H54 (cell line): ENCODE measurements around the gene NPR3.
A peak's percentile ranks its signal among the peaks of the same experiment; 100 is the strongest.

Experiments used
- DNase-seq: peaks from one replicate; pipeline ENCODE4 v3.0.0; 2011; ENCODE audit warnings: low spot score, mixed read lengths; ENCODE audit not compliant: insufficient read length
- FAIRE-seq: peaks from 3 replicates; lab custom pipeline; 2011; peaks lifted over from hg19 to GRCh38; lab: Jason Lieb, UNC
- POLR2A ChIP-seq: IDR thresholded peaks from 2 replicates; pipeline ENCODE4 v1.6.1; 2011; ENCODE audit warnings: low read depth, mild to moderate bottlenecking, low read length

Gene NPR3

GRCh38 chr5:32703957-32704356, 7.2 kb upstream of the NPR3 start:
- DNase-seq (no peak), FAIRE-seq (no peak)
- no peak for TF ChIP-seq POLR2A

GRCh38 chr5:32707418-32707997, 3.6 kb upstream of the NPR3 start:
- DNase-seq (no peak), FAIRE-seq (no peak)
- no peak for TF ChIP-seq POLR2A

GRCh38 chr5:32708949-32709348, 2.2 kb upstream of the NPR3 start:
- TF ChIP-seq POLR2A: no peak
- FAIRE-seq (no peak), DNase-seq (no peak)

- TF ChIP-seq POLR2A: no peak; the same call in 1 of the 2 replicates
- peak; percentile 82 for FAIRE-seq
- DNase-seq: peak; percentile 85
Observed at GRCh38 chr5:32709750-32710549, 1.2 kb upstream of the NPR3 start.

GRCh38 chr5:32711362-32711680, 200 bp downstream of the NPR3 start:
- FAIRE-seq (no peak), DNase-seq (no peak)
- no peak for TF ChIP-seq POLR2A

GRCh38 chr5:32711681-32712480, 760 bp downstream of the NPR3 start:
- FAIRE-seq: no peak
- no peak for DNase-seq
- no peak for TF ChIP-seq POLR2A

GRCh38 chr5:32712481-32713360, 1.6 kb downstream of the NPR3 start:
- FAIRE-seq (no peak), DNase-seq (no peak)
- no peak for TF ChIP-seq POLR2A

- FAIRE-seq (no peak), DNase-seq (no peak)
- TF ChIP-seq POLR2A: no peak
Observed at GRCh38 chr5:32713361-32713769, 2.2 kb downstream of the NPR3 start.

- FAIRE-seq: no peak
- DNase-seq: no peak
Observed at GRCh38 chr5:32713770-32714381, 2.8 kb downstream of the NPR3 start.

GRCh38 chr5:32714836-32715235, 3.7 kb downstream of the NPR3 start:
- no peak for DNase-seq
- TF ChIP-seq POLR2A: no peak
- no peak for FAIRE-seq

More at GRCh38 chr5:32713770-32714381, 2.8 kb downstream of the NPR3 start:
- no peak for TF ChIP-seq POLR2A

- DNase-seq (no peak), FAIRE-seq (no peak)
- no peak for TF ChIP-seq POLR2A
Observed at GRCh38 chr5:32720300-32720699, 9.2 kb downstream of the NPR3 start.

- no peak for FAIRE-seq
- no peak for DNase-seq
- TF ChIP-seq POLR2A: no peak
Observed at GRCh38 chr5:32721626-32722025, 10.5 kb downstream of the NPR3 start.

- FAIRE-seq (no peak), DNase-seq (no peak)
- no peak for TF ChIP-seq POLR2A
Observed at GRCh38 chr5:32722957-32723356, 11.8 kb downstream of the NPR3 start.
